Memory B cell (primary cell): ENCODE results near the gene PPP1R2B.

ENCODE experiments used
- ATAC-seq: fragments of 150-1000 bp; cut with Tn5 transposase; 2 replicates; pipeline ENCODE4 v1.10.0; 2021; ENCODE audit warnings: low read depth, mild to moderate bottlenecking, moderate library complexity
- DNase-seq, 2 donors: peaks; one replicate each; pipeline ENCODE4 v3.0.0; 2022; ENCODE audit warnings: low spot score in 2 of 2
- H3K27ac Mint-ChIP-seq: one replicate; pipeline ENCODE4 v1.8.0; 2022; ENCODE audit warnings: mild to moderate bottlenecking, moderate library complexity, mixed read lengths
- H3K27me3 Mint-ChIP-seq: one replicate; pipeline ENCODE4 v1.8.0; 2022; ENCODE audit warnings: mixed read lengths
- H3K36me3 Mint-ChIP-seq: one replicate; pipeline ENCODE4 v1.8.0; 2022; ENCODE audit warnings: mild to moderate bottlenecking, mixed read lengths
- H3K4me1 Mint-ChIP-seq: one replicate; pipeline ENCODE4 v1.8.0; 2022; ENCODE audit warnings: mixed read lengths
- H3K4me3 Mint-ChIP-seq: one replicate; pipeline ENCODE4 v1.8.0; 2022; ENCODE audit warnings: mild to moderate bottlenecking, moderate library complexity, mixed read lengths
- H3K9me3 Mint-ChIP-seq: one replicate; pipeline ENCODE4 v1.8.0; 2022; ENCODE audit warnings: mixed read lengths

The PPP1R2B gene

GRCh38 chr5:156850206-156850751, at the start of gene PPP1R2B:
Gene PPP1R2B, plus strand, starts transcription at chr5:156850295. Its CDS starts 268 bp downstream, at chr5:156850563.
- ATAC-seq = no peak
- Mint-ChIP-seq H3K27ac (no peak within 1 kb of the TSS), H3K4me3 (no peak within 1 kb of the TSS)

GRCh38 chr5:156800929-156801328, 49.2 kb upstream of the PPP1R2B start:
- peaks cover 6% of the 10 kb centered on the region for H3K27me3 Mint-ChIP-seq
- no peaks in the 10 kb centered on the region for H3K4me1 Mint-ChIP-seq
- ATAC-seq (no peak), DNase-seq (no peak)
- H3K36me3 Mint-ChIP-seq = no peaks in the 10 kb centered on the region
- no peaks in the 10 kb centered on the region for H3K9me3 Mint-ChIP-seq
- no peak overlapping the region for H3K4me3 Mint-ChIP-seq
- no peak overlapping the region for H3K27ac Mint-ChIP-seq

More at GRCh38 chr5:156850206-156850751, at the start of gene PPP1R2B:
- Mint-ChIP-seq H3K27me3 (peaks cover 13% of the 10 kb centered on the region), H3K4me1 (no peaks in the 10 kb centered on the region), H3K9me3 (peaks cover 14% of the 10 kb centered on the region), H3K36me3 (peaks cover 5% of the 10 kb centered on the region)
- DNase-seq = no peak

DNA sequence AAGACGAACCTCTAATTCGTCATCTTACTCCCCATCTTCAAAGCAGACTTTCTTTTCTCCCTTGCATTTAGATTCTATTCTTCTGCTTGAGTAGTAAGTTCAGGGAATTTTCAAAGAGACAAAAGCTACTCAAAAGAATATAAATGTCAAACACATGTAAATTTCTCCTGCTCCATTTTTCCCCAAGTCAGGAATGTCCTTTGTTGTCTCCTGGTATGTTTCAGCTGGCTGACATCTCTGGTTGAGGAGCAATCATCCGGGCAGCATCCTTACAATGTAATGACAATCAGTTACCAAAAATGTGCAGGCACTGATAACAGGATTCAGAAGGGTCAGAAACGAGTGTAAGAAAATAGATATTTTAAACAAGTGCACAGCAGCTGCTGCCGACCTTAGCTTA, 47.6 kb upstream of the PPP1R2B start:
- Mint-ChIP-seq H3K36me3 (no peaks in the 10 kb centered on the region), H3K27ac (no peak overlapping the region), H3K4me1 (no peaks in the 10 kb centered on the region), H3K4me3 (no peak overlapping the region), H3K27me3 (peaks cover 3% of the 10 kb centered on the region), H3K9me3 (peaks cover 2% of the 10 kb centered on the region)
- ATAC-seq (no peak), DNase-seq (no peak)

GRCh38 chr5:156803404-156803803, 46.7 kb upstream of the PPP1R2B start:
- Mint-ChIP-seq H3K27me3 (peaks cover 2% of the 10 kb centered on the region), H3K36me3 (no peaks in the 10 kb centered on the region), H3K27ac (no peak overlapping the region), H3K4me1 (no peaks in the 10 kb centered on the region), H3K9me3 (peaks cover 2% of the 10 kb centered on the region), H3K4me3 (no peak overlapping the region)
- no peak for DNase-seq
- no peak for ATAC-seq

GRCh38 chr5:156812959-156813358, 37.1 kb upstream of the PPP1R2B start:
- H3K4me1 Mint-ChIP-seq = no peaks in the 10 kb centered on the region
- no peak for DNase-seq
- H3K4me3 Mint-ChIP-seq = no peak overlapping the region

GRCh38 chr5:156815988-156816599, 34.0 kb upstream of the PPP1R2B start:
- Mint-ChIP-seq H3K27ac (no peak overlapping the region), H3K27me3 (peaks cover 8% of the 10 kb centered on the region), H3K4me1 (no peaks in the 10 kb centered on the region), H3K4me3 (no peak overlapping the region), H3K9me3 (peaks cover 2% of the 10 kb centered on the region), H3K36me3 (no peaks in the 10 kb centered on the region)
- peak in 1 of 2 donors; percentile 5 for DNase-seq
- ATAC-seq = peak; percentile 41

More at GRCh38 chr5:156812959-156813358, 37.1 kb upstream of the PPP1R2B start:
- ATAC-seq = no peak
- Mint-ChIP-seq H3K27ac (no peak overlapping the region), H3K9me3 (peaks cover 2% of the 10 kb centered on the region), H3K36me3 (no peaks in the 10 kb centered on the region), H3K27me3 (peaks cover 3% of the 10 kb centered on the region)

DNA sequence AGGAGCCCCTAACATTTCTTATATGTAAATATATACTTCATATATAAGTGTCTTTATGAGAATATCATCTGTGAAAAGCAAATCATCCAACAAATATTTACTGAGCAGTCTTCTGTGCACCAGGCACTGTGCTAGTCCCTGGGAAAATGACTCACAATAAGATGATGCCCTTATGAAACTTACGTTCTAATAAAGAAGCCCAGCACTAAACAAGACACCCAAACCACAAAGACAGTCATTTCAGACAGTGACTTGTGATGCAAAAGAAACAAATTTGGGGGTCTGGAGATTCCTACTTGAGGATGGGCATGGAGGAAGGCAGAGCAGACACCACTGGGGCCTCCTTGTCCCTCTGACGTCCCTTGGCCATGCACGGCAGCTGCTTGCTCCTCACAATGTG, 30.6 kb upstream of the PPP1R2B start:
- Mint-ChIP-seq H3K36me3 (no peaks in the 10 kb centered on the region), H3K27ac (no peak overlapping the region)
- no peak for ATAC-seq

DNA sequence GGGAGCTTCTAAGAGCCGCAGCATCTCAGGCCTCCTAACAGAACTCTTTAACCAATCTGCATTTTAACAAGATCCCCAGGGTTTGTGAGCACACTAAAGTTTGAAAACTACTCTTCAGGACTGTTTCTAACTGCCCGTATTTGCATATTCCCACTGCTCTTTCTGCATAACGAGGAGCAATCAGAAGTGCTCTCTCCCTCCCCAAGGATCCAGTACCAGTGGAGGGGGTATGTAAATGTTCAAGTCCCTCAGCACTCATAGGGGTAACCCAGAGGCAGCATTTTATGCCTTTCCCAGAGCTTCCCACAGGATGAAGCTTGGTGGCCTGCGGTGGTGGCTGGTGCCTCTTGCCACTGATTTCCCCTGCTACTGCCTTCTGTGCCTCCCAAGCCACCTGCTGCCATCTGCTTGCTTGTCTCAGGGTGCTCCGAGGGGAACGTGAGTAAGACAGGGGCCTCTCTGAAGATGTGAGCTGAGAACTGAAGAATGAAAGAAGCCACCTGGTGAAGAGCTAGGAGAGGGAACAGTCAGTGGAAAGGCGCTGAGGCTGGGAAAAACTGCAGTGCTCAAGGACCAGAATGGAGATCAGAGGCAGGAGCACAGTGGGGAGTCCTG, 30.0 kb upstream of the PPP1R2B start:
- Mint-ChIP-seq H3K4me1 (no peaks in the 10 kb centered on the region), H3K9me3 (no peaks in the 10 kb centered on the region), H3K36me3 (no peaks in the 10 kb centered on the region), H3K27me3 (peaks cover 11% of the 10 kb centered on the region), H3K27ac (no peak overlapping the region), H3K4me3 (no peak overlapping the region)
- ATAC-seq = no peak
- no peak for DNase-seq

More for the DNA sequence above, 30.6 kb upstream of the PPP1R2B start:
- Mint-ChIP-seq H3K4me1 (no peaks in the 10 kb centered on the region), H3K27me3 (peaks cover 11% of the 10 kb centered on the region), H3K4me3 (no peak overlapping the region), H3K9me3 (no peaks in the 10 kb centered on the region)
- DNase-seq = no peak

DNA sequence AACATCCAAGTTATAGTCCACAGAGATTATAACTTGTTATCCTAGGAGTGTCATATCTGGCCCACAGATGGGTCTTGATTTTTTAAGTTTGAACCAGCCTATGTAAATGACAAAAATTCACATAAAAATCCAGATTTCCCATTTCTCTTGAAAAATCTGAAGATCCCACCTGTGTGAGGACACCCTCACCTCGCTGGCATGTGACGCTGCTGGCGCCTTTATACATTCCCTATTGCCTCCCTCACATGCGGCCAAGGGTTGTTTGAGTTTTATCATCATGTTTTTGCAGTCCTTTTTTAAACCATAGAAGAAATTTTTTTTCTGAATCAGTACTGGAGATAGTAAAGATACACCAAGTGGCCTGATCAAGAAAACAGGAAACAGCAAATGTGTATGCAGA, 25.9 kb upstream of the PPP1R2B start:
- no peak for ATAC-seq
- Mint-ChIP-seq H3K36me3 (no peaks in the 10 kb centered on the region), H3K4me1 (peaks cover 3% of the 10 kb centered on the region), H3K9me3 (peaks cover under 1% of the 10 kb centered on the region), H3K4me3 (no peak overlapping the region), H3K27ac (no peak overlapping the region), H3K27me3 (peaks cover 7% of the 10 kb centered on the region)
- no peak for DNase-seq

DNA sequence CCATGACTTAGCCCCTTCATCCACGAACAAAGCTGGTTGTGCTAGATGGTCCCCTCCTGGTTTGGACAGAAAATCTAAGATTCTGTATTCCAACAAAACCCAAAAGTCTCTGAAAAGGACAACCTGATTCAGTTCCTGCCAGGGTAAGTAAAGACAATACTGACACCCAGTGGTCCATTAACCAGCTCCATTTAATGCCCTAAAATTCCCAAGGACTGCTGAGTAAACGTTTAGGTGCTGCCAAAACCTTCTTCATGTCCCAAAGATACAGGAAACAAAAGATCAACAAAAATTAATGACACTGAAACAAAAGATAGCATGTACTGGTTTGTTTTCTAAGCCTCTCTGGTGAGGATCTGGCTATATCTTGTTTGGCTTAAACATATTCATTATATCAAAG, 25.3 kb upstream of the PPP1R2B start:
- ATAC-seq (no peak), DNase-seq (no peak)
- H3K4me1 Mint-ChIP-seq = peaks cover 3% of the 10 kb centered on the region
- no peaks in the 10 kb centered on the region for H3K36me3 Mint-ChIP-seq
- no peak overlapping the region for H3K27ac Mint-ChIP-seq
- H3K9me3 Mint-ChIP-seq = peaks cover 2% of the 10 kb centered on the region
- H3K4me3 Mint-ChIP-seq = no peak overlapping the region
- H3K27me3 Mint-ChIP-seq = peaks cover 9% of the 10 kb centered on the region

DNA sequence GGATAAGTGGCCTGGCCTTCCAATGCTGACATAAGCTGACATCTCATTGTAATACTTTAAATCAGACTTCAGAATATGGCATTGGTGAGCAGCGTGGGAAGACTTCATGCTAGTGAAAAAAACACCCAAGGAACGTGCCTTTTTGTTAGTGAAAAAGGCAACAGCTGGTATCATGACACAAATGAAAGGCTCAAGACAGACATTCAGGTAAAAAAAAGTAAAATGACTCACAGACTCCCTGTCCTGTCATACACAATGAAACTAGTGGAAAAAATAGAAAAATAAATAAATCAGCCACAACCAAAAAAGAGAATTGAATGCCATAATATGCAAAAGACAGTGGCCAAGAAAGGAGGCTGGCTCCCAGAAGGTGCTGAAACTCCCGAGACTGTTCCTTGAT, 24.4 kb upstream of the PPP1R2B start:
- no peaks in the 10 kb centered on the region for H3K36me3 Mint-ChIP-seq
- peaks cover 9% of the 10 kb centered on the region for H3K27me3 Mint-ChIP-seq
- H3K4me3 Mint-ChIP-seq = no peak overlapping the region
- ATAC-seq = no peak
- DNase-seq = no peak
- peaks cover 2% of the 10 kb centered on the region for H3K9me3 Mint-ChIP-seq
- H3K27ac Mint-ChIP-seq = no peak overlapping the region
- H3K4me1 Mint-ChIP-seq = peaks cover 3% of the 10 kb centered on the region

DNA sequence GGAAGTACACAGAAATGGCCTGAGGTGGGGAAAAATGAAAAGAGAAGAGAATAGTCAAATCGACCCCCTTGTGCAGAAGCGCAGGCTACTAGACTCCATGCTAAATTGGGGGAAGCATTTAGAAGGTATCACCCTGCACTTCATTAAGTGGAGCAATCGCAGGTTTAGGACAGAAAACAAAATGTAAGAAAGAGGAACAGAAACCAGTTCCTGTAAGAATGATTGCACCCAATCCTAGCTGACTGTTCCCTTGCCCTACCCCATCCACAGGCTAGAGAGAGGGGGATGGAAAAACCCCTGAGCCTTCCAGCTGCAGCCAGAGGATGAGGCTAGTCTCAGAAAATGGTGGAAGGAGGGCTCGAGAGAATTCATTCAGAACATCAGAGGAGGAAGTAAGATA, 23.9 kb upstream of the PPP1R2B start:
- ATAC-seq = peak; percentile 60
- DNase-seq = no peak
- Mint-ChIP-seq H3K36me3 (no peaks in the 10 kb centered on the region), H3K27me3 (peaks cover 6% of the 10 kb centered on the region), H3K4me3 (no peak overlapping the region), H3K27ac (no peak overlapping the region), H3K9me3 (peaks cover 2% of the 10 kb centered on the region), H3K4me1 (peaks cover 3% of the 10 kb centered on the region)

DNA sequence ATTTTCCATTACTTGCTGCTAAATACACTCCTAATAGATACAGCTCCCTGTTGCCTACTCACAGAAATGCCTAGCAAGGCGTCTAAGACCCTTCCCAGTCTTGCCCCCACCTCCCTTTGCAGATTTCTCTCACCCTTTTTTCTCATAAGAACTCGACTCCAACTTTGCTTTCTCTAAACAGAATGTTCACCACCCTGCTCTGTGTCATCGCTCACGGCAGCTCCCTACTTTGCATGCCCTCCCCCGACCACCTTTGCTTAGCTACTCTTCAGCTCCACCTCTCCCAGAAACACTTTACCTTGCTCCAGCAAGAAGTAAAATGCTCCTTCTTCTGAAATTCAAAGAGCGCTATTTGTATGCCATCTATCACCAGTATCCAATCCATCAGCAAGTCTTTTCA, 15.2 kb upstream of the PPP1R2B start:
- no peaks in the 10 kb centered on the region for H3K36me3 Mint-ChIP-seq
- peaks cover 15% of the 10 kb centered on the region for H3K27me3 Mint-ChIP-seq
- no peak overlapping the region for H3K27ac Mint-ChIP-seq

GRCh38 chr5:156835905-156836304, 14.2 kb upstream of the PPP1R2B start:
- Mint-ChIP-seq H3K9me3 (no peaks in the 10 kb centered on the region), H3K27ac (no peak overlapping the region), H3K4me1 (peaks cover 6% of the 10 kb centered on the region), H3K4me3 (no peak overlapping the region), H3K36me3 (no peaks in the 10 kb centered on the region), H3K27me3 (peaks cover 16% of the 10 kb centered on the region)
- no peak for DNase-seq
- ATAC-seq = peak; percentile 43

More for the DNA sequence above, 15.2 kb upstream of the PPP1R2B start:
- DNase-seq (no peak), ATAC-seq (no peak)
- H3K4me3 Mint-ChIP-seq = no peak overlapping the region
- H3K9me3 Mint-ChIP-seq = no peaks in the 10 kb centered on the region
- peaks cover 6% of the 10 kb centered on the region for H3K4me1 Mint-ChIP-seq
